Right forelimb (tissue), 1 donor: ENCODE results near the gene NPR1.
"Not testable (repeated sequence)": the region's sequence is repeated elsewhere in the genome, so short reads cannot be mapped to it uniquely, and the experiment has no call there.

Experiments
- DNase-seq: peaks from one replicate; pipeline ENCODE4 v3.0.0-alpha.2; 2018

NPR1 gene

GRCh38 chr1:153649863-153650235 lies 28.6 kb upstream of the NPR1 start:
- peak; percentile 63 for DNase-seq

- no peak for DNase-seq
Observed at GRCh38 chr1:153651771-153652170, 26.7 kb upstream of the NPR1 start.

GRCh38 chr1:153652805-153653500 lies 25.5 kb upstream of the NPR1 start:
- no peak for DNase-seq

- no peak for DNase-seq
Observed at GRCh38 chr1:153655333-153655732, 23.2 kb upstream of the NPR1 start.

GRCh38 chr1:153658400-153659174 lies 19.9 kb upstream of the NPR1 start, which contains the start of gene SNAPIN:
SNAPIN (plus strand) TSS chr1:153658703; CDS start chr1:153658744, 41 bp downstream.
- DNase-seq, result peak; percentile 95

GRCh38 chr1:153659175-153659534 lies 19.3 kb upstream of the NPR1 start:
- no peak for DNase-seq

- no peak for DNase-seq
Observed at GRCh38 chr1:153659656-153660055, 18.8 kb upstream of the NPR1 start.

- DNase-seq, result no peak
Observed at GRCh38 chr1:153661111-153661708, 17.3 kb upstream of the NPR1 start.

GRCh38 chr1:153662269-153662668 lies 16.2 kb upstream of the NPR1 start:
- no peak for DNase-seq

- DNase-seq, result no peak
Observed at GRCh38 chr1:153663211-153663610, 15.3 kb upstream of the NPR1 start.

GRCh38 chr1:153667439-153667838 lies 11.0 kb upstream of the NPR1 start:
- no peak for DNase-seq

- DNase-seq, result not testable (repeated sequence)
Observed at GRCh38 chr1:153668672-153669071, 9.8 kb upstream of the NPR1 start.

GRCh38 chr1:153669606-153670005 lies 8.9 kb upstream of the NPR1 start:
- no peak for DNase-seq

- DNase-seq, result peak; percentile 53
Observed at GRCh38 chr1:153670257-153670858, 8.1 kb upstream of the NPR1 start.

GRCh38 chr1:153670859-153671627 lies 7.4 kb upstream of the NPR1 start, which contains the start of gene ILF2:
ILF2 (minus strand) TSS chr1:153670993; CDS start chr1:153670922, 71 bp downstream.
- peak; percentile 99 for DNase-seq

- DNase-seq, result not testable (repeated sequence)
Observed at GRCh38 chr1:153671628-153672353, 6.7 kb upstream of the NPR1 start.

- no peak for DNase-seq
Observed at GRCh38 chr1:153673511-153673910, 5.0 kb upstream of the NPR1 start.

GRCh38 chr1:153677718-153678518 lies 570 bp upstream of the NPR1 start:
- DNase-seq, result peak; percentile 74

GRCh38 chr1:153679337-153680119 lies 1.0 kb downstream of the NPR1 start:
- peak; percentile 56 for DNase-seq

- DNase-seq, result no peak
Observed at GRCh38 chr1:153680120-153680403, 1.6 kb downstream of the NPR1 start.
